Measurements from ENCODE around the gene FNDC3A.
A peak's percentile ranks its signal among the peaks of the same experiment; 100 is the strongest.

Gene FNDC3A

GRCh38 chr13:49219647-49220035, 243.9 kb downstream of the FNDC3A start:
- Histone ChIP-seq H3K9ac (ENCODE audit: low read length) (no peak overlapping the region), H3K4me3 (ENCODE audit: low read length) (no peak overlapping the region), H3K27me3 (ENCODE audit: control insufficient read depth, insufficient read depth, low read length) (peaks cover 33% of the 10 kb centered on the region), H3K9me3 (ENCODE audit: control insufficient read depth, low read length) (no peaks in the 10 kb centered on the region), H3K36me3 (ENCODE audit: control insufficient read depth, insufficient read depth, low read length) (no peaks in the 10 kb centered on the region), H3K4me1 (ENCODE audit: control insufficient read depth, insufficient read depth, low read length) (peaks cover 26% of the 10 kb centered on the region)

DNA sequence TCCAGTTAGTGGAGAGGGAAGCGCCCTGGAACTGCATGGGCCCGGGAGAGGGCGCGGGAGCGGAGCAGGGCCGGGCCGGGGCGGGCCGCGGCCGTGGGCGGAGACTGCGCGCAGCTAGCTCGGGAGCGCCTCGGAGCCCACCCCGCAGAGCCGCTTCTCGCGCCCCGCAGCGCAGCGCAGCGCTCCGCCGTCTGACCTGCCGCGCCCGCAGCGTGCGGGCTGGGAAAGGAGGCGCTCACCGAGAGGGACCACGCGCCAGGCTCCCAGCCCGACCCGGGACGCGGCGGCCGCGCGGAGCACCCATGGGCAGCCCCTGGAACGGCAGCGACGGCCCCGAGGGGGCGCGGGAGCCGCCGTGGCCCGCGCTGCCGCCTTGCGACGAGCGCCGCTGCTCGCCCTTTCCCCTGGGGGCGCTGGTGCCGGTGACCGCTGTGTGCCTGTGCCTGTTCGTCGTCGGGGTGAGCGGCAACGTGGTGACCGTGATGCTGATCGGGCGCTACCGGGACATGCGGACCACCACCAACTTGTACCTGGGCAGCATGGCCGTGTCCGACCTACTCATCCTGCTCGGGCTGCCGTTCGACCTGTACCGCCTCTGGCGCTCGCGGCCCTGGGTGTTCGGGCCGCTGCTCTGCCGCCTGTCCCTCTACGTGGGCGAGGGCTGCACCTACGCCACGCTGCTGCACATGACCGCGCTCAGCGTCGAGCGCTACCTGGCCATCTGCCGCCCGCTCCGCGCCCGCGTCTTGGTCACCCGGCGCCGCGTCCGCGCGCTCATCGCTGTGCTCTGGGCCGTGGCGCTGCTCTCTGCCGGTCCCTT, 244.5 kb downstream of the FNDC3A start, which contains the start of gene MLNR:
TSS of gene MLNR (plus strand) at position 303 of the 820 bp plus-strand sequence. CDS start at position 303, 0 bp downstream.
- no peak within 1 kb of the TSS for H3K9ac ChIP-seq (ENCODE audit: low read length)
- no peaks in the 10 kb centered on the region for H3K9me3 ChIP-seq (ENCODE audit: control insufficient read depth, low read length)
- H3K4me1 ChIP-seq (ENCODE audit: control insufficient read depth, insufficient read depth, low read length) = peaks cover 26% of the 10 kb centered on the region
- H3K4me3 ChIP-seq (ENCODE audit: low read length) = peak within 1 kb of the TSS; percentile 17
- no peaks in the 10 kb centered on the region for H3K36me3 ChIP-seq (ENCODE audit: control insufficient read depth, insufficient read depth, low read length)
- peaks cover 33% of the 10 kb centered on the region for H3K27me3 ChIP-seq (ENCODE audit: control insufficient read depth, insufficient read depth, low read length)

DNA sequence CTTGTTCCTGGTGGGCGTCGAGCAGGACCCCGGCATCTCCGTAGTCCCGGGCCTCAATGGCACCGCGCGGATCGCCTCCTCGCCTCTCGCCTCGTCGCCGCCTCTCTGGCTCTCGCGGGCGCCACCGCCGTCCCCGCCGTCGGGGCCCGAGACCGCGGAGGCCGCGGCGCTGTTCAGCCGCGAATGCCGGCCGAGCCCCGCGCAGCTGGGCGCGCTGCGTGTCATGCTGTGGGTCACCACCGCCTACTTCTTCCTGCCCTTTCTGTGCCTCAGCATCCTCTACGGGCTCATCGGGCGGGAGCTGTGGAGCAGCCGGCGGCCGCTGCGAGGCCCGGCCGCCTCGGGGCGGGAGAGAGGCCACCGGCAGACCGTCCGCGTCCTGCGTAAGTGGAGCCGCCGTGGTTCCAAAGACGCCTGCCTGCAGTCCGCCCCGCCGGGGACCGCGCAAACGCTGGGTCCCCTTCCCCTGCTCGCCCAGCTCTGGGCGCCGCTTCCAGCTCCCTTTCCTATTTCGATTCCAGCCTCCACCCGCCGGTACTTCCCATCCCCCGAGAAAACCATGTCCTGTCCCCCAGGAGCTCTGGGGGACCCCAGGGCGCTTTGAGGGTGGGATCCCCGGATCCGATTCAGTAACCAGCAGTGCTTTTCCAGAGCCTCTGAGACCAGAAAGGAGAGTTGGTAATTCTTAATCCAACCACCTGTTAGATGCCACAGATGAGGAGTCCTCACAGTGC, 245.3 kb downstream of the FNDC3A start:
- H3K9ac ChIP-seq (ENCODE audit: low read length) = no peak overlapping the region
- H3K4me1 ChIP-seq (ENCODE audit: control insufficient read depth, insufficient read depth, low read length) = peaks cover 26% of the 10 kb centered on the region
- H3K27me3 ChIP-seq (ENCODE audit: control insufficient read depth, insufficient read depth, low read length) = peaks cover 33% of the 10 kb centered on the region
- no peak overlapping the region for H3K4me3 ChIP-seq (ENCODE audit: low read length)
- no peaks in the 10 kb centered on the region for H3K36me3 ChIP-seq (ENCODE audit: control insufficient read depth, insufficient read depth, low read length)
- H3K9me3 ChIP-seq (ENCODE audit: control insufficient read depth, low read length) = no peaks in the 10 kb centered on the region

DNA sequence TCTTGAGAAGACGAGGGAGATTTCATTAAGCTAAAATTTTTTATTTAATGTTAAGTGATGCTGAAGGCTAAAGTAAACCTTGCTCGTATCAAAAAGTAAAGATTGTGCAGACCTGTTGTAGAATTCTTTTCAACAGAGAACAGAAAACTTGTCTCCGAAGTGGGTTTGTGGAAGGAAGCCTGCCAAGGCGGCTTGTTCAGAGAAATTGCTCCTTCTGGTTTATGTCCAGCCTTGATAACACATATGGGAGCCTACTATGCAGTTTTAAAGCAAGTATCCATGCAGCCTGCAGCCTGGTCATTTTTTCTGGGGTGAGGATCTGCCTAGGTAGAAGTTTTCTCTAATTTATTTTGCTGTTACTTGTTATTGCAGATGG, 245.9 kb downstream of the FNDC3A start:
- H3K4me1 ChIP-seq (ENCODE audit: control insufficient read depth, insufficient read depth, low read length) = peaks cover 20% of the 10 kb centered on the region
- no peaks in the 10 kb centered on the region for H3K36me3 ChIP-seq (ENCODE audit: control insufficient read depth, insufficient read depth, low read length)
- no peak overlapping the region for H3K4me3 ChIP-seq (ENCODE audit: low read length)
- H3K27me3 ChIP-seq (ENCODE audit: control insufficient read depth, insufficient read depth, low read length) = peaks cover 33% of the 10 kb centered on the region
- no peak overlapping the region for H3K9ac ChIP-seq (ENCODE audit: low read length)
- no peaks in the 10 kb centered on the region for H3K9me3 ChIP-seq (ENCODE audit: control insufficient read depth, low read length)

GRCh38 chr13:49225223-49226042, 249.7 kb downstream of the FNDC3A start:
- H3K9me3 ChIP-seq (ENCODE audit: control insufficient read depth, low read length) = no peaks in the 10 kb centered on the region
- no peaks in the 10 kb centered on the region for H3K36me3 ChIP-seq (ENCODE audit: control insufficient read depth, insufficient read depth, low read length)
- no peak overlapping the region for H3K4me3 ChIP-seq (ENCODE audit: low read length)
- H3K4me1 ChIP-seq (ENCODE audit: control insufficient read depth, insufficient read depth, low read length) = peaks cover 4% of the 10 kb centered on the region
- H3K27me3 ChIP-seq (ENCODE audit: control insufficient read depth, insufficient read depth, low read length) = peaks cover 22% of the 10 kb centered on the region
- no peak overlapping the region for H3K9ac ChIP-seq (ENCODE audit: low read length)

DNA sequence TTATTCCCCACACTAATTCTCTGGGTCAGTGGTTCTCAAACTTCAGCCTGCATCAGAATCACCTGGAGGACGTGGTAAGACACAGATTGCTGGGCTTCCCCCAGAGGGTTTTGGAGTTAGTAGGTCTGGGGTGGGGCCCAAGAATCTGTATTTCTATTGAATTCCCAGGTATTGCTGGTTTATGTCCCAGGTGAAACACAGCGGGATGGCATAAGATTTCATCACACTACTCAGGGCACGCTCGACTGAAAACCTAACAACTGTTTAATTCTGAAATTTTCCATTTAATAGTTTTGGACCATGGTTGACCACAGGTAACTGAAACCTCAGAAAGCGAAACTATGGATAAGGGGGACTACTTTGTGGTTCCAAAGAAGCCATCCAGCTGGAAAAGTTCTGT, 250.9 kb downstream of the FNDC3A start:
- Histone ChIP-seq H3K4me3 (ENCODE audit: low read length) (no peak overlapping the region), H3K9ac (ENCODE audit: low read length) (no peak overlapping the region), H3K27me3 (ENCODE audit: control insufficient read depth, insufficient read depth, low read length) (peaks cover 11% of the 10 kb centered on the region), H3K36me3 (ENCODE audit: control insufficient read depth, insufficient read depth, low read length) (no peaks in the 10 kb centered on the region), H3K9me3 (ENCODE audit: control insufficient read depth, low read length) (no peaks in the 10 kb centered on the region), H3K4me1 (ENCODE audit: control insufficient read depth, insufficient read depth, low read length) (no peaks in the 10 kb centered on the region)

DNA sequence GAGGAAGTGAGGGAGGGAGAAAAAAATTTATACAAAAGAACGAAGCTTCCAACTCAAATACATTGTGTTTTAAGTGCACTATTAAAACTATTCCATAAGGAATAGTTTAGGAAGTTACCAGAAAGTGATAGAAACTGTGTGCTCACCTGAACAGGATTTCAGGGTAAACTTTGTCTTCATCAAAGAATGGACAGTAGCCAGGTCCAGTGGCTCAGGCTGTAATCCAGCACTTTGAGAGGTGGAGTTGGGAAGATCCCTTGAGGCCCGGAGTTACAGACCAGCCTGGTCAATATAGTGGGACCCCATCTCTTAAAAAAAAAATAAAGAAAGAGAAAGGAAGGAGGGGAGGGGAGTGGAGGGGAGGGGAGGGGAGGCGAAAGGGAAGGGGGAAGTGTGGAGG, 259.0 kb downstream of the FNDC3A start:
- Histone ChIP-seq H3K9ac (ENCODE audit: low read length) (no peak overlapping the region), H3K36me3 (ENCODE audit: control insufficient read depth, insufficient read depth, low read length) (no peaks in the 10 kb centered on the region), H3K9me3 (ENCODE audit: control insufficient read depth, low read length) (no peaks in the 10 kb centered on the region), H3K27me3 (ENCODE audit: control insufficient read depth, insufficient read depth, low read length) (no peaks in the 10 kb centered on the region), H3K4me3 (ENCODE audit: low read length) (no peak overlapping the region), H3K4me1 (ENCODE audit: control insufficient read depth, insufficient read depth, low read length) (no peaks in the 10 kb centered on the region)

GRCh38 chr13:49235856-49236431, 260.2 kb downstream of the FNDC3A start:
- H3K9ac ChIP-seq (ENCODE audit: low read length) = no peak overlapping the region
- no peak overlapping the region for H3K4me3 ChIP-seq (ENCODE audit: low read length)
- H3K27me3 ChIP-seq (ENCODE audit: control insufficient read depth, insufficient read depth, low read length) = no peaks in the 10 kb centered on the region

DNA sequence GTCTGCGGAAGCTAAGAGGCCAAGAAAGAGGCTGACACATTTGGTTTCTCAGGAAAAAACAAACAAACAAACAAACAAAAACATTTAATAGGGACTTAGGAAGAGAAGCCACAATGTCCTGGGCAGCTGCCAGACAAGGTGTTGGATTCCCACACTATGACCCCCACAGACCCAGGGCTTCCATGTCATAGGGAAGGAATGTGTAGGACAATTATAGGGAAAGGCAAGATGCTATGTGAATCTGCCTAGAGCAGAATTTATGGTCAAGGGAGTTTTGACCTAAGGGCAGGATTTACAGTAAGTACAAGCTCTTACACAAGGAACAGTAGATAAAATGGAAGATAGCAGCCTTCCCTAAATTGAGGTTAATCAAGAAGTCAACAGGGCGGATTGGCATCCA, 262.9 kb downstream of the FNDC3A start:
- Histone ChIP-seq H3K4me1 (ENCODE audit: control insufficient read depth, insufficient read depth, low read length) (no peaks in the 10 kb centered on the region), H3K27me3 (ENCODE audit: control insufficient read depth, insufficient read depth, low read length) (no peaks in the 10 kb centered on the region), H3K36me3 (ENCODE audit: control insufficient read depth, insufficient read depth, low read length) (no peaks in the 10 kb centered on the region), H3K9me3 (ENCODE audit: control insufficient read depth, low read length) (no peaks in the 10 kb centered on the region), H3K4me3 (ENCODE audit: low read length) (no peak overlapping the region), H3K9ac (ENCODE audit: low read length) (no peak overlapping the region)

More at GRCh38 chr13:49235856-49236431, 260.2 kb downstream of the FNDC3A start:
- Histone ChIP-seq H3K36me3 (ENCODE audit: control insufficient read depth, insufficient read depth, low read length) (no peaks in the 10 kb centered on the region), H3K9me3 (ENCODE audit: control insufficient read depth, low read length) (no peaks in the 10 kb centered on the region), H3K4me1 (ENCODE audit: control insufficient read depth, insufficient read depth, low read length) (no peaks in the 10 kb centered on the region)

- Histone ChIP-seq H3K4me3 (ENCODE audit: low read length) (no peak overlapping the region), H3K4me1 (ENCODE audit: control insufficient read depth, insufficient read depth, low read length) (no peaks in the 10 kb centered on the region), H3K9me3 (ENCODE audit: control insufficient read depth, low read length) (no peaks in the 10 kb centered on the region), H3K36me3 (ENCODE audit: control insufficient read depth, insufficient read depth, low read length) (no peaks in the 10 kb centered on the region), H3K9ac (ENCODE audit: low read length) (no peak overlapping the region), H3K27me3 (ENCODE audit: control insufficient read depth, insufficient read depth, low read length) (no peaks in the 10 kb centered on the region)
These were observed 264.3 kb downstream of the FNDC3A start for GRCh38 chr13:49240017-49240416.

GRCh38 chr13:49241296-49241695, 265.6 kb downstream of the FNDC3A start:
- H3K4me3 ChIP-seq (ENCODE audit: low read length) = no peak overlapping the region
- no peak overlapping the region for H3K9ac ChIP-seq (ENCODE audit: low read length)
- no peaks in the 10 kb centered on the region for H3K4me1 ChIP-seq (ENCODE audit: control insufficient read depth, insufficient read depth, low read length)
- no peaks in the 10 kb centered on the region for H3K36me3 ChIP-seq (ENCODE audit: control insufficient read depth, insufficient read depth, low read length)
- H3K9me3 ChIP-seq (ENCODE audit: control insufficient read depth, low read length) = no peaks in the 10 kb centered on the region
- H3K27me3 ChIP-seq (ENCODE audit: control insufficient read depth, insufficient read depth, low read length) = no peaks in the 10 kb centered on the region
